Stimulated activated CD4-positive, alpha-beta T cell treated with anti-CD3 and anti-CD28 coated beads, TNF-alpha, amount 100 ng/mL, for 1 hour (primary cell): ENCODE results near the gene SGPP2.

Source experiments
- DNase-seq, 3 donors: peaks; one replicate each; pipeline ENCODE4 v3.0.0-alpha.2; 2020; ENCODE audit warnings: low read depth in 3 of 3, low spot score in 1 of 3

The SGPP2 gene

DNA sequence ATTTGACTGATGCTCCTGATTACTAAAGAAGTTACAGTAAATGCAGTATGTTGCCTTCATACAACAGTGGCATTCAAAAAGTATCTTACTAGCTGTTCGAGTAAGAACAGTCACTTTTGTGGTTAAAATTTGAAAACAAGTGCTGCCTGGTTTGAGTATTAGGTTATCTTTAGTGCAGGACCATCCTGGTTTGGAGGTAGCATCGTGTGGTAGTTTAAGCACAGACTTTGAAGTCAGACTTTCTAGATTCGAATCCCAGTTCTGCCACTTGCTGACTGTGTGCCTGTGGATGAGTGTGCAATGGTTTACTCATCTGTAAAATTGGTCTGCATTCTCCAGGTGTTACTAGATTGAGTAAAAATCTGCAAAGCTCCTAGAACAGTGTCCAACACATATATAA lies 96.8 kb downstream of the SGPP2 start:
- no peak for DNase-seq

DNA sequence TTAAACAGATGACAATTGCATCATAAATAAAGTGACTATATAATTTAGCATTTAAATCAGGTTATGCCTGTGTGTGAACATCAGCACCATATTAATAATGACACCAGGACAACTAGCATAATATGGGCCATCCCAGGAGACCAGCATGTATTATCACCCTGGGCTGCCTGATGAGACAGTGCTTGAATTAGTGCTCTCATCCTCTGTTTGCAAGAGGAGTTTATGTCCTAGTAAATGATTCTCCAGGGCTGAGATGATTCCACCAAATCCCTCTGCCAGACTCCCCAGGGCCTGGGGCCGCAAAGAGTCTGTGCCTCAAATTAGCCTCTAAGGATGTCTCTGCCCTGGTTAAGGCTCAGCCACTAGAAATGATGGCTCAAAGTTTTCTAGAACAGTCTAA lies 97.7 kb downstream of the SGPP2 start:
- DNase-seq, result no peak

DNA sequence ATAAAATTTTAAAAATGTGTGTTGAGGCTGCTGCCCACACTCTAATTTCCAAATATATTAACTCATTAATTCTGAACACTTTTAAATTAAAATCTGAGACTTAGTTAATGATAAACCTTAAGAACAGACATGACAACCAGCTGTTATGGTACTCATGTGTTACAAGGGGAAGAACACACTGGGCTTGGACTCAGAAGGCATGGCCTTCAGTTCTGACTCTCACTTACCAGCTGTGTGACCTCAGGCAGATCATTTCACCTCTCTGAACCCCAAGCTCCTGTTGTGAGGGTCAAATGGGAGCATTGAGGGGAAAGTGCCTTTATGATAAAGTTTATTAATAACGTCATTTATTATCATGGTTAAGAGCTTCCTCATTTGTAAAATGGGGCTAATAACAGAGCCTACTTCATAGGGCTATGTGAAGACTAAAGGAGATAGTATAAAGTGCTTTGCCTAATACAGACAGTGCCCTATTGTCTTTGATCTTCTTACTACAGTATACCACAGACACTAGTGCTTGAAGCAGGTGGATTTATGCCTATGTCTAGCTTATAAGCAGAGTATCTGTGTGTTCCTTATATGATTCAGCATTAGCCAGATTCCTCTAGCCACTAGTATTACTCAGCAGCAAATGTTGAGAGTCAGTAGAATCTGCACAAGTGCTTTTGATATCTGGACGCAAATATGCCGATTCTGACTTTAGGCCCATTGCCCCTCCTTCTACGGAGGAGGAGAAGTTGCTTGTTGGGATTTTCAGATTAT lies 99.6 kb downstream of the SGPP2 start:
- DNase-seq, result no peak

DNA sequence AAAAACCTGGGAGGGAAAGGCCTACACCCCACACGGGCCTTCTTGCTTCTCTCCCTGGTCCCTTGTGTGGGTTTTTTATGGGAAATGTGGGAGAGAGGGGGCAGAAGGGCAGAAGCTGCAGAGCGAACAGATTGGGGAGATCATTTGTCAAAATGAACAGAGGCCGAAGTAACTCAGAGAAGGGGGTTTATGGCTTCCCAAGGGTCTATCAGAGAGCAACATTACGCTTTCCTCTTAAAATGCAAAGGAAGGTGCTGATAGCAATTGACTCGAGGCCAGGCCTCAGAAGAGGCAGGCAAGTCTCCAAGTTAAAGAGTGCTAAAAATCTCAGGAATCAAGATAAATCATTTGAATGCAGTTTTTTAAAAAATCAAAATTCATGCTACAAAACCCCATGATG lies 101.5 kb downstream of the SGPP2 start:
- DNase-seq, result no peak

DNA sequence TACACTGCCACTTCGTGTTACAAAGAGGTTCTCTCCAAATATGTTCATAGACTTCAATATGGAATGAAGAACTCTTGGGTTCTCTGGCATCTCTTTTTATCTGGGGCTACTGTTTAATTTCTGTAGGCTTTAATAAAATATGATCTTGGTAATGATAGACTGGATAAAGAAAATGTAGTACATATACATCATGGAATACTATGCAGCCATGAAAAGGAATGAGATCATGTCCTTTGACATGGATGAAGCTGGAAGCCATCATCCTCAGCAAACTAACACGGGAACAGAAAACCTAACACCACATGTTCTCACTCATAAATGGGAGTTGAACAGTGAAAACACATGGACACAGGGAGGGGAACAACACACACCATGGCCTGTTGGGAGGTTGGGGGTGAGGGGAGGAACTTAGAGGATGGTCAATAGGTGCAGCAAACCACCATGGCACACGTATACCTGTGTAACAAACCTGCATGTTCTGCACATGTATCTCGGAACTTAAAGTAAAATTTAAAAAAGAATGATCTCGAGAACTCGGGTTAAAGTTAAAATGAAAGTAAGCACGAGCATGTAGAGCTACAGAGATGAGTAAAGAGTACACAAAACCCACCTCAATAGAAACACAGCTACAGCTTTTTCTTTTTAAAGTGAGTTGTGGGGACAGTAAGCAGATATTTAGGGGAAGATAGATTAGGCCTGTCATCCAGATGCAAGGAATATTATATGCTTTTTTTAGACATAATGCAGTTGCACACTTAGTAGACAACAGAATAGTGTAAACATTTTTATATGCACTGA lies 102.3 kb downstream of the SGPP2 start:
- no peak for DNase-seq

DNA sequence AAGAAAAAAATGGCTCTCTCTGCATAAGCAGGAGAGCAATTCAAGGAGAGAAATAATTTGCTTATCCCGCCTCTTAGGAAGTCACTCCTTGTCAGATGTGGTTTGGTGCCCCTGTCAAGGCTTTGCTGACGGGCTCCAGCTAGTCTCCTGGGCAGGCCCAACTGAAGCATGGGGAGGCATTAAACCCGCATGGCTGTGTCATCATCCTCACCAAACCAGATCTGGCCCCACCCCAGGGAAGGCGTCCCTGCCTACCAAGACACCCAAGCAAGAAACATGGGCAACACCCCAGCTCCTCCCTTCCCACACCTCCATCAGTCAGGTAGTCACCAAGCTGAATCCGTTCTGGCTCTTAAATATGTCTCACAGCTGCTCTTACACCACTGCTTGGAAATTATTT lies 108.0 kb downstream of the SGPP2 start:
- no peak for DNase-seq

DNA sequence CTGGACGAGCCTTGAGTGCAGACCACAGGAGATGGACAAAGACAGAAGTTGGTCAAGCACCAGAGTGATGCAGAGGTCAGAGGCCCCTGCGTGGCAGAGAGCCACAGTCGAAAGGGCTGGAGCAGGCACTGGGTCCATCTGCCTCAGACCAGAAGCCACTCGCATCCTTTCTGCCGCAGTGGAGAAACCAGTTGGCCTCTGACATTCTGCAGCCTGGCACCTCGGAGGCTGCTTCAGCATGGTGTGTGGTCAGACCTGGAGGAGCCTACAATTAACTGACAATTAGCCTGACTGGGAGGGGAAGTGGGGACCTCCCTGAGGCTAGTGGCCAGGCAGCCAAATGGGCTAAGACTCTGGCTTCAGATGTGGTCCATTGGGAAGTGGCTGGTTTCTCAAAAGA lies 111.1 kb downstream of the SGPP2 start:
- no peak for DNase-seq

DNA sequence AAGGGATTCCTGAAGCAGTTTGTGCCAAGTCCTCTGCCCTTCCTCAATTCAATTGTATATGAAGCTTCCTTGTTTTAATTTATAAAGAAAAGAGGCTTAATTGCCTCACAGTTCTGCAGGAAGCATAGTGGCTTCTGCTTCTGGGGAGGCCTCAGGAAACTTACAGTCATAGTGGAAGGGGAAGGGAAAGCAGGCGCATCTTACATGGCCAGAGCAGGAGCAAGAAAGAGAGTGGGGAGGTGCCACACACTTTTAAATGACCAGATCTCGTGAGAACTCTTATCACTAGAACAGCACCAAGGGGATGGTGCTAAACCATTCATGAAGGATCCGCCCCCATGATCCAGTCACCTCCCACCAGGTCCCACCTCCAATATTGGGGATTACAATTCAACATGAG lies 114.2 kb downstream of the SGPP2 start:
- no peak for DNase-seq

DNA sequence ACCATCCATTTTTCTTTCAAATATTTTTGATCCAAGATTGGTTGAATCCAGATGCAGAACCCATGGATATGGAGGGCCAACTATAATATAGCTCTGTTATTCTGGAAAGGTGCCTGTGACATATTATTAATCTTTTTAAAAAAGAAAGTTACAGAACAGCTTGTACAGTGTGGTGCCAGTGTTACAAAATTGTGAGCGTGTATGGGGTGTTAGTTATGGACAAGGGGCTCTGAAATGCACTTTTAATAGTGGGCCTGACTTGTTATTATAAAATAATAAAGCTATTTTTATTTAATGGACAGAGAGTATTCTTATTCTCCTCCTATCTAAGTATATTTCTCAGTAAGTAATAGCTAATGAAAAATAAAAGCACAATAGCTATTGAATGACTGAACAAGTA lies 120.3 kb downstream of the SGPP2 start:
- no peak for DNase-seq

DNA sequence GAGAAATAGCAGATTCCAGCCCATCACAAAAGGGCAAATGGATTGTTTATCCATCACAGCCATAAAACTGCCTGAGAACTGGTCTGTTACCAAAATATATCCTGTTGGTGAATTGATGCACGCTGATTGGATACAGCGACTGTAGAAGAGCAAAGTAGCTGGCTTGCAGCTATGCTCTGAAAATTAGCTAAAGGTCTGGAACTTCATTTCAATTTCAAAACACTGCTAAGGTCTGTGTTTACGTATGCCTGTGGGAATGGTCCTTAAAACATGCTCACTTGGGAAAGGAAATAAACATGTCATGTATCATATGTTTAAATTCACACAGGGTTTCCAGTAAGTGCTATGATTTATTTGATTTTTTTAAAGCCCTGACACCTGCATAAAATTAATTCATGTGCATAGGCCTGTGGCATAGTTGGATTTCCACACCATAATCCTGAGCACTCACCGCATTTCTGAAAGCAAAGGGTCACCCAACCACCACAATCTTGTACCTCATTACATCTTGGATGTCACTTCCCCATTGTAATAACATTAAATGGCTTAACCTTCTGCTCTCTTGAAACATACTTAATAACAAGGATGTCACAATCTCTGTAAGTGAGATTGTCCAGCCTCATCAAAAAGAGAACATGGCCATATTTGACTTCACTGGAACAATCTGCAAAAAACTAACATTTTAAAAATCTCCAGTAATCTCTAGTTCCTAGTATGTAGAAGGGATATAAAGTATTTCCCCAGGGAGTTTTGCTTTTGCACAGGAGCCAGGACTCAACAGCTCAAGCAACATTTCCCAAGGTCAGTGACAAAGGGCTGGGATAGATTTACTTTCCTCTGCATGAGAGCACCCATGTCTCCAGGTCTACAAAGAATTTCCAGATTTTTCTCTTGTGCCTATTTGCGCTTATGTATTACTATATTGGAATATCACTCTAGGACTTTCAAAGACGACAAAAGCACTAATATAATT lies 121.8 kb downstream of the SGPP2 start:
- DNase-seq, result no peak

DNA sequence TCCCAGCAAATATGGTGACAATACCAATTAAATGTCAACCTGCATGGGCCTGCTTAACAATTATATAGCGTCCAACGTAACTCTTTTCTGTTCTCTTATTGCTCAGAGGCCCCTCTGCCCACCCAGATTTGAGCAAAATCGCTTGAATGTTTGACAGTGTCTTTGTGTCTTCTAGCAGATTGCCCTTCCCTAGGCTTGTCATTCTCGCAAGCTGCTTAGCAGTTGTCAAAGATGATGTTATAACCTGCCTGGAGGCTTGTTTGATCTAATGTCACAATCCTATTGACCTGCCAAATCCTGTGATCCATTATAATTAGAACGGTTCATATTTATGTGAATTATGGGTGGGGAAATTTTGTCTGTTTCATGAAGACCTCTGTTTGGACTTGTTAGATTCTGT lies 122.7 kb downstream of the SGPP2 start:
- DNase-seq, result no peak

DNA sequence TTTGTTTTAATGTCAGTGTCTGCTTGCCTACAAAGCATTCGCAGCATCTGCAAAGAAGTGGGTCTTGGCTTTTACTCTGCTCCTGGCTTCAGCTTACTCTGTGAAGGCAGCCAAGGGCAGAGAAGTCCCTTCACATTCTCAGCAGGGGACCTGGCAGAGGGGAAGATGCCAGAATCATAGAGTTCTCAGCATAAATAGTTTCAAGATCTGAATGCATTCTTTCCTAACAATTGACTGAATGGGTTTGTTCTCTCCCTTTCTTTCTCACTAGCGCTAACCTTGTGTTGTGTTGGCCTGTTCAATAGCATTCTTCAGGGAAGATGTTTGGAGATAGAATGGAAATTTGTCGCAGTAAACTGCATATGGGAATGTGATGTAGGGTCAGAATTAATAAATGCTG lies 124.6 kb downstream of the SGPP2 start:
- DNase-seq, result no peak

DNA sequence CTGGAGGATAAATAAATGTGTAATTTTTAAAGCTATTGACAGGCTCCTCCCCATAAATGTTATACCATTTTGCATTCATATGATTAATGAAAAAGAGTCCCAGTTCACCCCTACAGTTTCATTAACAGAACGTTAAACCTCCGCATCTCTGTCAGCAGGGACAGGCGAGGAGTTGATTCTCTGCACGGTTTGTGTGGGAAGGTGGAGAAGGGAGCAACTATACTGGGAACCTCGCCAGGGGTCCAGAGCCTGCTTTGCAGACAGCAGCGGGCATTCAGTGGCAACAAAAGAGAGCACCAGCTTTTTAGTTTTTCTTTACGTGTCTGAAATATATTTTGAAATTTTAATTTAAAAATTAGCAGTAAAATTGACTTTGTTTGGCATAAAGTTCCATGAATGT lies 130.2 kb downstream of the SGPP2 start:
- no peak for DNase-seq

DNA sequence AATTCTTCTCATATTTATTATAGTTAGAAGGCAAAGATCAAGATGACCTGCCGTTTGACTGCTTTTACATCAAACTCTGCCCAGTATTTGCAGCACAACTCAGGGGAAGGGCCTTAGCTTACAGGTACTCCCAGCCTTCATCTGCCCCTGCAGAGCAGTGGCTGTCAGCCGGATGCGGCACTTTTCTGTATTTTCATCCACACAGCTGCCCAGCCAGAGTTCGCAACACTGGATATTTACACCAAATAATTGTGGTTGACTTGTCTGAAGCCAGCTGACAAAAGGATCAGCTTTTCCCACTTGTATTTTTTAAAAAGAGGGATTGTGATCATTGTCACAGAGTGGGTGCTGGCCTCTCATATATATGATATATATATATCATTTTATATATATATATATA lies 136.8 kb downstream of the SGPP2 start:
- no peak for DNase-seq

DNA sequence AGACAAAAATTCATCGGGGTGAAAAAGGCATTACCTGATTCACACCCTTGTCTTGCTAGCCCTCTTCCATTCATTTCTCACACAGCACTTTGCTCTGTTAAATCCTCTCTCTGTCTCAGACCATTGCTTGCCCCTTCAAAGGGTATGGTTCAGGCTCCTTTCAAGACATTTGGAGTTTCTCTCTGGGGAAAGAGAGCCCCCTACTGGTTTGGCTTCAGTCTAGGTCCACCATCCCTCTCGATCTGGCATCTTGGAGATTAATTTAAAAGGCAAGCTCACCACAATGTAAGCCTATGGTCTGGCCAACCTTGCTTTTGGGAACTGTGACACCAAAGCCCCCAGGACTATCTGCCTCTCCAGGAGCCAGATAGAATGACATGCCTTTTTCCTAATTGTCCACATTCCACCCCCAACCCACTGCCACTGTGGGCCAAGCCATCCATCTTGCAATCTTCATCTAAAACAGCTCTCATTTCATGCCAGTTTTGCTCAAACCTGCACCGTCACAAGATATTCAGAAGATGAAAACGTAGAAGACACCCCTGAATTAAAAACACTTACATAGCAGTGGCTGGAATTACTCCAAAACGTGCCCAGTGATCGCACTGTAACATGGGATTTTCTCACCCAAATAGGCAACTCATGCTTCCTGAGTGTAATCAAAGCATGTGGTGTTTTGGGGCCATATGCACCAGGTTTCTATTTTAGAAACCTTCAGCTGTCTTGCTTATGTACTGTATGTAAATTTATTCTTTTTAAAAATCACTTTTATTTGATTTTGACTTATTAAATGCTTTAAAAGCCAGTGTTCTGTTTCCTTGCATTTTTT lies 137.7 kb downstream of the SGPP2 start:
- DNase-seq, result no peak

DNA sequence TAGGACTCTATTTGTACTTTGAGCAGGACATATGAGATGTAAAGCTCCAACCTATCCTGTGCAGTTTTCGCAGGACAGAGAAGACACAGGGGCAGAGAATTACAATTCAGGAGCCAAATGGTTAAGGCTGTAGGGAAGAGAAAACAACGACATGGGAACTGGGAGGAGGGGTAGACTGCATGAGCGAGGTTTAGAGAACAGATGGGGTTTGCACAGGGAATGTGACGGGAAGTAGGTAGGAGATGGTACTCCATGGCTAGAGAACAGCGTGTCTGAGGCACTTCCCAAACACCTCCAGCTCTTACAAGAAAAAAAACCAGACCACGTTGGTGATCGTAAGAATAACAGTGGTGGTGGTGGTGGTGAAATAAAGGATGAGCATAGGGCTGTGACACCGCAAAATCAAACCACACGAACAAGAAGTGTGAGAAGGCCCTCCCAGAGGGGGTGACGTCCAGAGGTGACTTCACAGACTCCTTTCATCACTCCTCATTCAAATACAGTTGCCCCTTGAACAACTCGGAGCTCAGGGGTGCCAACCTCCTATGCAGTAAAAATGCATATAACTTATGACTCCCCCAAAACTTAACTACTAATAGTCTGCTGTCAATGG lies 138.9 kb downstream of the SGPP2 start:
- DNase-seq, result no peak

DNA sequence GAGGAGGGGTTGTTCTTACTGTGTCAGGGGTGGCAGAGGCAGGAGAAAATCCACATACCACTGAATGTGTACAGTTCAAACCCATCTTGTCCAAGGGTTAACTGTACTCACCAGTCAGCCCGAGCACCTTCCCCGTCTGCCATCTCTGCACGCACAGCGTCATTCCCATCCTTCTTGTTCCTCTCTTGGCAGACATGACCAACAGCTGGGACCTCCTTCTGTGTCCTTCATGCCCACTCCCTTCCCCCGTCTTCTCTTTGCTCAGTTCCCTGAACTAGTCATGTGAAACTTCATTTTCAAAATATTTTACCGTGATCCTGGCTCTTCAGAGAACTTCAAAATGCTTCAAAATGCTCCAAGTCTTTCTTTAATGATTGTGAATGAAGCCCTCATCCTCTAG lies 139.6 kb downstream of the SGPP2 start:
- DNase-seq, result no peak

DNA sequence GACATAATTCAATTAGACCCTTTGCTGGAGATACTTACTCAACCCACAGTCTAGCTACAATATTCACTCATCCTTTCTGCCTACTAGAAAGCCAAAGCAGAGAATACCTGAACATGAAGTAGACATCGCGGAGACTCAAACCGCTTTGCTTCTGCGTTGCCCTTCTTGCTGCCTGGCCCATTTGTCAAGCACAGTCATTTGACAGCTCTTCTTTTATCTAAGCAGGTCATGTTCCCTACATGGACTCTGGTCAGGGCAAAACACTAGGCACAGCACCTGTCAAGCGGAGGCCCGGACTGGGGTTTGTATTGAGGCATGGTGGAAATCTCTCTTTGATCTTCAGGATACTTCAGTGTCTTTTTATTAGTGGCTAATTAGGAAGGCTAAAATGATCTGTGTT lies 141.9 kb downstream of the SGPP2 start:
- no peak for DNase-seq

DNA sequence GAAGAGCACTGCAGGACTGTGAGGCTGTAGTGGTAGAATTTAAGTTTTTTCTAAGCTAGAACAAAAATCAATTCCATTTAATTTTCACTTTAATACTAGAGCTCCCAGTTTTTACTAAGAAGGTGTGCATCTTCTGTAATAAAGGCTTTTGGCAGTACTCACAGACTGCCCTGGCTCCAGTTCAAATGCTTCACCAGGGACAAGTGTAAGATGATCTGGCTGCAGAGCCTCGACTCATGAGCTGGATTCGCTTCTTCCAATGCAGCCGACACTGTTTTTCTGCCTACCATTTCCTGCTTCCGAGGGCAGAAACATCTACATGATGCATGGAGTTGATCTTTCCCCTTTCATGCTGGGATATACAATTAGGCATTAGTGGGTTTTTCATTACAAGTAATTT lies 144.5 kb downstream of the SGPP2 start:
- DNase-seq, result no peak

DNA sequence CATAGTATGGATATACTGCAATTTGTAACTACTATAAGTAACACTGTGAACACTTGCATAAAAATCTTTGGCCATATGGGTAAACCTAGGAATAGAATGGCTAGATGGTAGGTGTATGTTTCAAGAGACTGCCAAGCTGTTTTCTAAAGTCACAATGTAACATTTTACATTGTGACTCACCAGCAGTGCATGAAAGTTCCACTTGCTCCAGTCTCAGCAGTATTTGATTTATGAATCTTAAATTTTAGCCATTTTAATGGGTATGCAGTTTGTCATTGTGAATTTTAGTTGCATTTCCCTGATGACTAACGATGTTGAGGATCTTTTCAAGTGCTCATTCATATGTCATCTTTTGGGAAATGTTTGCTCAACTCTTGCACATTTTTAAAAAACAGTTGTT lies 145.5 kb downstream of the SGPP2 start:
- no peak for DNase-seq
